HepG2 (cell line): Measurements from ENCODE around the gene DHFR. TPM values are rescaled to one million over a fixed set of nuclear protein-coding genes. Genes with fewer than 3 reads are reported as not detected.

Experiments
- ATAC-seq: fragments of 200-7000 bp; cut with Tn5 transposase; 3 replicates; pipeline ENCODE4 v1.9.1; 2020; ENCODE audit warnings: mild to moderate bottlenecking, moderate library complexity
- BruUV-seq: library from RNA; stranded (reverse); fragments of 400-500 nt; replicated peaks from 2 replicates; lab custom pipeline; 2021; lab: Mats Ljungman, UMichigan
- CTCF ChIA-PET: fragments of 300-600 bp; formaldehyde crosslinking; extraction: SDS; loops from one replicate; lab custom pipeline; 2021; ENCODE audit warnings: low total read pairs, inconsistent platforms, low intra/inter-chr PET ratio; lab: Yijun Ruan, JAX
- POLR2A ChIA-PET: fragments of 350-600 bp; sonication (Branson Sonifier 250); formaldehyde crosslinking; loops from one replicate; lab custom pipeline; 2020; ENCODE audit warnings: antibody characterized with exemption, inconsistent platforms; lab: Yijun Ruan, JAX
- DNase-seq: peaks from one replicate; pipeline ENCODE4 v3.0.0-alpha.2; 2015; ENCODE audit warnings: low spot score
- FAIRE-seq: peaks from 3 replicates; lab custom pipeline; 2011; peaks lifted over from hg19 to GRCh38; lab: Jason Lieb, UNC
- H2AFZ ChIP-seq: one replicate; pipeline ENCODE4 v1.6.1; 2011; ENCODE audit warnings: low read length, inconsistent platforms
- H3K27ac ChIP-seq: fragments of 300-600 bp; 3 replicates; pipeline ENCODE4 v1.8.0; 2011; ENCODE audit warnings: mixed run types, mild to moderate bottlenecking, mixed read lengths, low read length, inconsistent platforms; ENCODE audit not compliant: insufficient read depth; ENCODE audit errors: extremely low read length
- H3K27me3 ChIP-seq, 2 experiments: fragments of 200-600 bp in 1 of 2; 2 replicates in 1 of 2; 3 replicates in 1 of 2; pipeline versions ENCODE4 v1.6.0 to v1.8.0; 2011; ENCODE audit warnings: low read length in 2 of 2, mild to moderate bottlenecking in 2 of 2, moderate library complexity in 2 of 2, inconsistent platforms in 1 of 2; ENCODE audit not compliant: insufficient read depth in 2 of 2, control insufficient read depth in 1 of 2
- H3K36me3 ChIP-seq, 2 experiments: fragments of 200-600 bp in 1 of 2; replicated peaks in 1 of 2; 2 replicates in 1 of 2; 3 replicates in 1 of 2; pipeline versions ENCODE4 v1.5.1 to v1.8.0; 2011; ENCODE audit warnings: low read length in 2 of 2, inconsistent platforms in 1 of 2; ENCODE audit not compliant: insufficient read depth in 2 of 2, control insufficient read depth in 1 of 2
- H3K4me1 ChIP-seq: 2 replicates; pipeline ENCODE4 v1.5.1; 2012; ENCODE audit warnings: low read length, inconsistent platforms; ENCODE audit not compliant: insufficient read depth
- H3K4me2 ChIP-seq: 2 replicates; pipeline ENCODE4 v1.6.0; 2011; ENCODE audit warnings: low read depth, low read length, inconsistent platforms
- H3K4me3 ChIP-seq, 3 experiments: fragments of 200-600 bp in 1 of 3; sonication (generic), shearing (Covaris generic) in 1 of 3; replicated peaks in 1 of 3; 2 replicates each; pipeline ENCODE4 v1.5.1; 2011 to 2016; ENCODE audit warnings: low read length in 3 of 3, inconsistent platforms in 2 of 3, low read depth in 2 of 3, mild to moderate bottlenecking in 2 of 3, control low read depth in 1 of 3, mixed read lengths in 1 of 3; ENCODE audit not compliant: insufficient read depth in 1 of 3
- H3K79me2 ChIP-seq: one replicate; pipeline ENCODE4 v1.6.1; 2011; ENCODE audit warnings: low read length, inconsistent platforms; ENCODE audit not compliant: insufficient read depth
- H3K9ac ChIP-seq: 2 replicates; pipeline ENCODE4 v1.6.0; 2011; ENCODE audit warnings: mild to moderate bottlenecking, low read depth, low read length, inconsistent platforms; ENCODE audit not compliant: insufficient read depth
- H3K9me3 ChIP-seq: 2 replicates; pipeline ENCODE4 v1.5.1; 2012; ENCODE audit warnings: mild to moderate bottlenecking, low read length
- H4K20me1 ChIP-seq: 2 replicates; pipeline ENCODE4 v1.6.0; 2011; ENCODE audit warnings: inconsistent platforms, mild to moderate bottlenecking, low read length, moderate library complexity; ENCODE audit not compliant: insufficient read depth
- ZBTB33 ChIP-seq: sonication (generic); formaldehyde crosslinking; IDR thresholded peaks from 2 replicates; pipeline ENCODE4 v1.4.0; 2020; ENCODE audit warnings: missing genetic modification reagents
- WGBS: methylation state at CpG from one replicate; pipeline ENCODE4 v1.1.6; 2017; ENCODE audit warnings: low lambda C conversion rate; 5-methylcytosine and 5-hydroxymethylcytosine counted together
- in situ Hi-C: cut with HindIII; loops from 2 replicates; pipeline ENCODE4 v1.10.0; 2017; ENCODE audit warnings: low pct_unique_long_range_greater_than_20kb; ENCODE audit not compliant: extremely low pct_ligation_motif_present
- intact Hi-C: fragments of 100-400 bp; cut with micrococcal nuclease; formaldehyde crosslinking; loops from one replicate; pipeline ENCODE4 v1.10.0; 2022; ENCODE audit not compliant: unreplicated experiment
- polyA plus RNA-seq, 8 experiments: library from polyadenylated mRNA; depleted of rRNA in 3 of 8; stranded (reverse) in 7 of 8; unstranded in 1 of 8; fragments of >200 nt; fragmentation: Illumina TruSeq in 4 of 8; extraction: Trizol in 4 of 8; gene quantifications; 2 replicates each; pipeline versions ENCODE4 v1.2.1 to v1.2.3, GENCODE V29; 2011 to 2016; ENCODE audit warnings: low read depth in 4 of 8, missing spikeins in 1 of 8, mixed read lengths in 1 of 8; ENCODE audit not compliant: insufficient read depth in 1 of 8
- total RNA-seq, 5 experiments: library from RNA; depleted of rRNA; stranded (reverse); fragments of >200 nt; fragmentation: Illumina TruSeq; extraction: Trizol; gene quantifications; 2 replicates each; pipeline ENCODE4 v1.2.3, GENCODE V29; 2016; ENCODE audit warnings: low read depth in 1 of 5
- TF ChIP-seq, protein P1 (sequence below): sonication (generic); formaldehyde crosslinking; IDR thresholded peaks from 2 replicates; pipeline ENCODE4 v1.4.0; 2020; ENCODE audit warnings: missing genetic modification reagents, borderline replicate concordance

Gene DHFR
- total and polyA plus RNA-seq, 2 of the 13 experiments (the other 11 are each of a cell fraction or from before 2014, with no cell fraction given) = 22.8 to 59.0 TPM

- H3K27ac ChIP-seq = no peak overlapping the region
- H3K36me3 ChIP-seq = no peaks in the 10 kb centered on the region
- no peaks in the 10 kb centered on the region for H3K9me3 ChIP-seq
- DNase-seq (no peak), ATAC-seq (no peak), FAIRE-seq (no peak)
- H4K20me1 ChIP-seq = no peaks in the 10 kb centered on the region
- H3K27me3 ChIP-seq = no peaks in the 10 kb centered on the region
- ChIA-PET CTCF (no interaction called here), POLR2A (no interaction called here)
- in situ Hi-C loops = no loop called here
- BruUV-seq = no TSS peak
- H3K4me1 ChIP-seq = peaks cover 13% of the 10 kb centered on the region; the same call in 1 of the 2 replicates
- H2AFZ ChIP-seq = no peak overlapping the region
- H3K9ac ChIP-seq = no peak overlapping the region
- TF ChIP-seq, protein P1, sequence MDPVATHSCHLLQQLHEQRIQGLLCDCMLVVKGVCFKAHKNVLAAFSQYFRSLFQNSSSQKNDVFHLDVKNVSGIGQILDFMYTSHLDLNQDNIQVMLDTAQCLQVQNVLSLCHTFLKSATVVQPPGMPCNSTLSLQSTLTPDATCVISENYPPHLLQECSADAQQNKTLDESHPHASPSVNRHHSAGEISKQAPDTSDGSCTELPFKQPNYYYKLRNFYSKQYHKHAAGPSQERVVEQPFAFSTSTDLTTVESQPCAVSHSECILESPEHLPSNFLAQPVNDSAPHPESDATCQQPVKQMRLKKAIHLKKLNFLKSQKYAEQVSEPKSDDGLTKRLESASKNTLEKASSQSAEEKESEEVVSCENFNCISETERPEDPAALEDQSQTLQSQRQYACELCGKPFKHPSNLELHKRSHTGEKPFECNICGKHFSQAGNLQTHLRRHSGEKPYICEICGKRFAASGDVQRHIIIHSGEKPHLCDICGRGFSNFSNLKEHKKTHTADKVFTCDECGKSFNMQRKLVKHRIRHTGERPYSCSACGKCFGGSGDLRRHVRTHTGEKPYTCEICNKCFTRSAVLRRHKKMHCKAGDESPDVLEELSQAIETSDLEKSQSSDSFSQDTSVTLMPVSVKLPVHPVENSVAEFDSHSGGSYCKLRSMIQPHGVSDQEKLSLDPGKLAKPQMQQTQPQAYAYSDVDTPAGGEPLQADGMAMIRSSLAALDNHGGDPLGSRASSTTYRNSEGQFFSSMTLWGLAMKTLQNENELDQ (CRISPR knock-in tag) = no peak
- 0 out of 2 replicates have a peak, but pooled peaks have one; percentile 13 for TF ChIP-seq ZBTB33 (CRISPR knock-in tag)
- TF ChIP-seq, all 625 proteins: peak for 1
- Histone ChIP-seq H3K4me3 (no peak overlapping the region), H3K79me2 (no peaks in the 10 kb centered on the region), H3K4me2 (no peak overlapping the region)
- WGBS = 81% methylated on average over 17 of the region's 17 CpGs
- intact Hi-C loops = no loop called here
Observed at GRCh38 chr5:80615266-80615914, 39.4 kb downstream of the DHFR start.
